A673 (cell line): ENCODE measurements around the gene NHERF1. TPM values are rescaled to one million over a fixed set of nuclear protein-coding genes. Genes with fewer than 3 reads are reported as not detected.
A peak's percentile ranks its signal among the peaks of the same experiment; 100 is the strongest.

Experiments
- BruUV-seq: library from RNA; stranded (reverse); fragments of 400-500 nt; replicated peaks from 2 replicates; lab custom pipeline; 2021; lab: Mats Ljungman, UMichigan
- CTCF ChIA-PET: fragments of 300-600 bp; sonication (Branson Sonifier 250); formaldehyde crosslinking; loops from one replicate; lab custom pipeline; 2022; ENCODE audit warnings: antibody characterized with exemption; lab: Charles Lee
- POLR2A ChIA-PET: fragments of 300-600 bp; sonication (Branson Sonifier 250); formaldehyde crosslinking; loops from one replicate; lab custom pipeline; 2022; ENCODE audit warnings: antibody characterized with exemption; ENCODE audit not compliant: low non-redundant PET; lab: Charles Lee
- DNase-seq: peaks from one replicate; pipeline ENCODE4 v3.0.0-alpha.2; 2015; ENCODE audit warnings: low spot score
- H3K27ac ChIP-seq: fragments of 200-600 bp; sonication (generic); 2 replicates; pipeline ENCODE4 v1.5.1; 2016; ENCODE audit warnings: mixed run types, low read depth, mild to moderate bottlenecking, mixed read lengths, antibody characterized with exemption, low read length; ENCODE audit not compliant: poor library complexity, severe bottlenecking
- H3K27me3 ChIP-seq: fragments of 200-600 bp; sonication (generic); replicated peaks from 2 replicates; pipeline ENCODE4 v1.6.1; 2017; ENCODE audit warnings: mixed run types, low read depth, mild to moderate bottlenecking, mixed read lengths, antibody characterized with exemption, low read length; ENCODE audit not compliant: insufficient read depth, poor library complexity
- H3K36me3 ChIP-seq: fragments of 200-600 bp; sonication (generic); 2 replicates; pipeline ENCODE4 v1.6.1; 2016; ENCODE audit warnings: mixed run types, mild to moderate bottlenecking, mixed read lengths, antibody characterized with exemption, low read length; ENCODE audit not compliant: insufficient read depth, poor library complexity, severe bottlenecking
- H3K4me1 ChIP-seq: fragments of 200-600 bp; sonication (generic); 2 replicates; pipeline ENCODE4 v1.6.1; 2017; ENCODE audit warnings: mixed run types, mild to moderate bottlenecking, mixed read lengths, antibody characterized with exemption, low read length; ENCODE audit not compliant: insufficient read depth, poor library complexity, severe bottlenecking
- H3K4me3 ChIP-seq: fragments of 200-600 bp; sonication (generic); 2 replicates; pipeline ENCODE4 v1.5.1; 2016; ENCODE audit warnings: low read depth, mixed run types, mild to moderate bottlenecking, mixed read lengths, low read length; ENCODE audit not compliant: poor library complexity, severe bottlenecking
- H3K9me3 ChIP-seq: fragments of 200-600 bp; sonication (generic); 2 replicates; pipeline ENCODE4 v1.6.1; 2016; ENCODE audit warnings: mixed run types, low read depth, mild to moderate bottlenecking, mixed read lengths, antibody characterized with exemption, low read length; ENCODE audit not compliant: poor library complexity, severe bottlenecking
- EZH2 ChIP-seq: fragments of 200-600 bp; sonication (generic); IDR thresholded peaks from 2 replicates; pipeline ENCODE4 v1.6.1; 2017; ENCODE audit warnings: borderline replicate concordance, low read depth, mild to moderate bottlenecking, mixed read lengths, antibody characterized with exemption, low read length; ENCODE audit not compliant: poor library complexity, severe bottlenecking
- intact Hi-C: fragments of 100-400 bp; cut with micrococcal nuclease; formaldehyde crosslinking; loops from one replicate; pipeline ENCODE4 v1.10.0; 2022; ENCODE audit not compliant: unreplicated experiment
- total RNA-seq: library from RNA; stranded (reverse); gene quantifications from 2 replicates; pipeline ENCODE4 v1.2.3, GENCODE V29; 2021
- TF ChIP-seq, protein P1 (sequence below): fragments of 300-800, 200-600 bp; sonication (generic); conservative IDR thresholded peaks from 2 replicates; pipeline ENCODE4 v1.5.1; 2017; ENCODE audit warnings: low read depth, mild to moderate bottlenecking, antibody characterized with exemption, low read length, moderate library complexity, mixed read lengths

The NHERF1 gene
- total RNA-seq, 1 experiment from 2014 or later: 33.8 TPM

DNA sequence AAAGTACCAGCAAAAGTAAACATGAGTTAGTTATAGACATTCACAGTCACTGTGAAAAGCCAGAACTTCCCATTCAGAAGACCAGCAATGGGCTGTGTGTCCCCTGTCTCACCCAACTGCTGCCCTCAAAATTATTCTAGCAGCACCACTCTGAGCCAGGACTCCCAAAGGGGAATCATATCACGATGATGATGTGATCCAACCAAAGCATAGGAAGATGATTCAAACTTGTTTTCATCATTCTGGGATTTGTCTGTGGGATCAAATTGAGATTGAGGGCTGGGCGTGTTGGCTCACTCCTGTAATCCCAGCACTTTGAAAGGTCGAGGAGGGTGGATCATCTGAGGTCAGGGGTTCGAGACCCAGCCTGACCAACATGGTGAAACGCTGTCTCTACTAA, 34.1 kb downstream of the NHERF1 start:
- Histone ChIP-seq H3K27me3 (no peaks in the 10 kb centered on the region), H3K4me3 (no peak overlapping the region), H3K36me3 (peaks cover 3% of the 10 kb centered on the region), H3K27ac (no peak overlapping the region), H3K9me3 (no peaks in the 10 kb centered on the region), H3K4me1 (no peaks in the 10 kb centered on the region)
- BruUV-seq: no TSS peak
- DNase-seq: no peak
- ChIA-PET CTCF (interaction anchor here (0.6 to 0.9 kb wide), 2 partner anchors 9 to 88 kb away, joined by 3 to 4 read pairs; no protein-coding TSS in a partner anchor), POLR2A (interaction anchor here (0.8 kb wide), 1 partner anchor 71 kb away, joined by 3 read pairs; no protein-coding TSS in a partner anchor)
- intact Hi-C loops: no loop called here
- TF ChIP-seq EZH2: no peak
- TF ChIP-seq, protein P1, sequence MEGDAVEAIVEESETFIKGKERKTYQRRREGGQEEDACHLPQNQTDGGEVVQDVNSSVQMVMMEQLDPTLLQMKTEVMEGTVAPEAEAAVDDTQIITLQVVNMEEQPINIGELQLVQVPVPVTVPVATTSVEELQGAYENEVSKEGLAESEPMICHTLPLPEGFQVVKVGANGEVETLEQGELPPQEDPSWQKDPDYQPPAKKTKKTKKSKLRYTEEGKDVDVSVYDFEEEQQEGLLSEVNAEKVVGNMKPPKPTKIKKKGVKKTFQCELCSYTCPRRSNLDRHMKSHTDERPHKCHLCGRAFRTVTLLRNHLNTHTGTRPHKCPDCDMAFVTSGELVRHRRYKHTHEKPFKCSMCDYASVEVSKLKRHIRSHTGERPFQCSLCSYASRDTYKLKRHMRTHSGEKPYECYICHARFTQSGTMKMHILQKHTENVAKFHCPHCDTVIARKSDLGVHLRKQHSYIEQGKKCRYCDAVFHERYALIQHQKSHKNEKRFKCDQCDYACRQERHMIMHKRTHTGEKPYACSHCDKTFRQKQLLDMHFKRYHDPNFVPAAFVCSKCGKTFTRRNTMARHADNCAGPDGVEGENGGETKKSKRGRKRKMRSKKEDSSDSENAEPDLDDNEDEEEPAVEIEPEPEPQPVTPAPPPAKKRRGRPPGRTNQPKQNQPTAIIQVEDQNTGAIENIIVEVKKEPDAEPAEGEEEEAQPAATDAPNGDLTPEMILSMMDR: no peak

DNA sequence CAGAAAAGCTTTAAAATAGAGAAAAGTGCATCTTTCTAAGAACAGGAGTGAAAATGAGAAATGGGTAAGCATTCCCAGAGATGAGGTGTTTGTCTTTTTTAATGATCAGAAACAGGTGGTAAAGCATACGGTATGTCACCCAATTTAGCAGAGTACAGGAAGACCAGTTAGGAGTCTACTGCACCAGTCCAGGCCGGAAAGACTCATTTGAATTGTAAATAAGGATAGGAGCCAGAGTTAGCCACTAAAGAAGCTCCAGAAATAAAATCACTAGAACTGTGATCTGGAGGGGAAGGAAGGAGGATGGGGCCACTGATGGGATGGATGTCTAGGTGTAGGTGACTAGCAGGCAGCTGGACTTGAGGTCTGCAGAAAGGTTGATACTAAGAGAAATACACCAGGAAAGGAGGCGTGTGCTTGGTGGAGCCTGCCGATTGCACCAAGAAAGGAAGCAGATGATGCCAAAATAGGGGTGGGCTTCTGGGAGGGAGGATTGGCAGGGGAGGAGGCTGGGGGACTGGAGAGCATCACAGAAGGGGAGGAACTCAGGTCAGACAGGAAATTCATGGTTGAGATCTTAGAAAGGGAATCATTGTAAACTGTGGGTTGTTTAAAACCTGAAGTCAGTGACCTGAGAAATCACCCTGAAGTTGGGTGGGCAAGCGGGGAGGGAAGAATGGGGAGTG, 35.8 kb downstream of the NHERF1 start:
- BruUV-seq: no TSS peak
- peaks cover 3% of the 10 kb centered on the region for H3K36me3 ChIP-seq
- H3K4me3 ChIP-seq: no peak overlapping the region
- intact Hi-C loops: no loop called here
- ChIA-PET CTCF (no interaction called here), POLR2A (no interaction called here)
- no peak for DNase-seq
- H3K9me3 ChIP-seq: no peaks in the 10 kb centered on the region
- H3K27me3 ChIP-seq: no peaks in the 10 kb centered on the region
- TF ChIP-seq EZH2: no peak
- H3K27ac ChIP-seq: no peak overlapping the region
- H3K4me1 ChIP-seq: no peaks in the 10 kb centered on the region

DNA sequence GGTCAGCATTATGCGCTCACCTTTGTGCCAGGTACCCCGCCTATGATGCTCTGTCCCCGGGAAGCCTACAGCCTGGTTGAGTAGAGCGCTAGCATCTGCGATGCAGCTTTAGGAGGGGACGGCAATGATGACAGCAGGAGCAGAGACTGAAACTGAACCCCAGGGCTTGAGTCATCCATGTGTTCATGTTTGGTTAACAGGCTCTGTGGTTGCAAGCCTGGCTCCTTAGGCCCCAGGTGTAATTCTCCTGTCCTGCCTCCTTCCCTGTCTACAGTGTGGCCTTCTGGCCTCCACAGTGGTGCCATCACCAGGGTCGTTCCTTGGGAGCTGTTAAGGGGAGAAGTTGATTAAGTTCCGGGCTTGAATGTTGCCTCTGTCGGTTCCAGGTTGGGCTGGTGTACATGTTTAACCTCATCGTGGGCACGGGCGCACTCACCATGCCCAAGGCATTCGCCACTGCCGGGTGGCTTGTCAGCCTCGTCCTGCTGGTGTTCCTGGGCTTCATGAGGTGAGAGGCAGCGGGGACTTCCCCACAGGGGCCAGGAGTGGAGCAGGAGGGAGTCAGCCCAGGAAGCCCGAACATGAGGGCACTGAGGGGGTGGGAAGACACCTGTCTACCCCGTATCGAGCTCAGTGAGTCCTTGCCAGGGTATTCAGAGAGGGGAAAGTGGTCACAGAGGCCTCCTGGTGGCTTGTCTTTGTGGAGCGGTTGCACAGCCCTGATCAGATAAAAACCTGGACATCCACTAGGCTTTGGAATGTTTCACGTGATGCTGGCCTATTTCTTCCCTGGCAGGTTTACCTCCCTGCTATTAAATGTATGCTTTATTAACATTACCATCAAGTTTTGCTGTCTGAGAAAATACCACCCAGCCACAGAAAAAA, 36.9 kb downstream of the NHERF1 start:
- DNase-seq: no peak
- no TSS peak for BruUV-seq
- POLR2A ChIA-PET: no interaction called here
- TF ChIP-seq EZH2: no peak
- TF ChIP-seq, protein P1: 0 out of 2 replicates have a peak, but pooled peaks have one; percentile 16
- H3K9me3 ChIP-seq: no peaks in the 10 kb centered on the region
- H3K4me3 ChIP-seq: no peak overlapping the region
- H3K4me1 ChIP-seq: no peaks in the 10 kb centered on the region
- intact Hi-C loops: no loop called here
- CTCF ChIA-PET: no interaction called here
- H3K36me3 ChIP-seq: peaks cover 3% of the 10 kb centered on the region
- H3K27me3 ChIP-seq: no peaks in the 10 kb centered on the region
- no peak overlapping the region for H3K27ac ChIP-seq
